ENCODE measurements around the gene TGIF2.
A peak's percentile ranks its signal among the peaks of the same experiment; 100 is the strongest.

The TGIF2 gene

DNA sequence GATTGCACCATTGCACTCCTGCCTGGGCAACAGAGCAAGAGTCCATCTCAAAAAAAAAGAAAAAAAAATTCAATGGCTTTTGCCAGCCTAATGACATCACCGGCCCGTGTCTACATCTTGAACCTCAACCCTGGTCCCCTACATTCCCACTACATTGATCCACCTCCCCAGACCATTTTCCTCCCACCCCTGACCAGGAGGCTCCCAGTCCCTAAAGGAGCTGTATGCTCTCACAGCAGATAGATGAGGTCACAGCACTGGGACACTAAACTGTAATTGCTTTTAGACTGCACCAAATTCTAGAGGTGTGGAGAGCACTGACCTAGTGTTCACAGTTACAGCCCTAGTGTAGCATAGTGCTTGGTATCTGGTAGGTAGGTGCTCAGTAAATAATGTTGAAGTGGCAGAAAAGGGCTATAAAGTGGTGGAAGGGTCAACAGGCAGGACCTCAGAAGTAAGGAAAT is 10.7 kb downstream of the TGIF2 start (continued):
- TF ChIP-seq, protein P1, sequence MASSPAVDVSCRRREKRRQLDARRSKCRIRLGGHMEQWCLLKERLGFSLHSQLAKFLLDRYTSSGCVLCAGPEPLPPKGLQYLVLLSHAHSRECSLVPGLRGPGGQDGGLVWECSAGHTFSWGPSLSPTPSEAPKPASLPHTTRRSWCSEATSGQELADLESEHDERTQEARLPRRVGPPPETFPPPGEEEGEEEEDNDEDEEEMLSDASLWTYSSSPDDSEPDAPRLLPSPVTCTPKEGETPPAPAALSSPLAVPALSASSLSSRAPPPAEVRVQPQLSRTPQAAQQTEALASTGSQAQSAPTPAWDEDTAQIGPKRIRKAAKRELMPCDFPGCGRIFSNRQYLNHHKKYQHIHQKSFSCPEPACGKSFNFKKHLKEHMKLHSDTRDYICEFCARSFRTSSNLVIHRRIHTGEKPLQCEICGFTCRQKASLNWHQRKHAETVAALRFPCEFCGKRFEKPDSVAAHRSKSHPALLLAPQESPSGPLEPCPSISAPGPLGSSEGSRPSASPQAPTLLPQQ (tag by site-specific recombination; IDR thresholded peaks at IDR 0.05) = no peak
- TF ChIP-seq ZBTB48 (tag by site-specific recombination; IDR thresholded peaks at IDR 0.05) (peak; percentile 91), ZNF174 (tag by site-specific recombination; IDR thresholded peaks at IDR 0.05) (no peak), HOXA7 (CRISPR knock-in tag; IDR thresholded peaks at IDR 0.05; ENCODE audit: borderline replicate concordance) (no peak), ZNF132 (tag by site-specific recombination; IDR thresholded peaks at IDR 0.05; ENCODE audit: borderline replicate concordance) (no peak), ZNF544 (tag by site-specific recombination; IDR thresholded peaks at IDR 0.05) (no peak), BCL11A (tag by site-specific recombination; IDR thresholded peaks at IDR 0.05; ENCODE audit: low read depth) (no peak), WT1 (tag by site-specific recombination; IDR thresholded peaks at IDR 0.05) (0 out of 2 replicates have a peak, but pooled peaks have one; percentile 32), ZNF2 (tag by site-specific recombination; IDR thresholded peaks at IDR 0.05) (no peak), ZIC2 (tag by site-specific recombination; IDR thresholded peaks at IDR 0.05) (no peak), ZXDB (tag by site-specific recombination; IDR thresholded peaks at IDR 0.05) (no peak), KLF1 (tag by site-specific recombination; IDR thresholded peaks at IDR 0.05) (no peak), ZNF571 (tag by site-specific recombination; IDR thresholded peaks at IDR 0.05) (no peak), ZNF211 (tag by site-specific recombination; IDR thresholded peaks at IDR 0.05; ENCODE audit: low read depth) (no peak), ZSCAN23 (tag by site-specific recombination; IDR thresholded peaks at IDR 0.05) (no peak), ZNF155 (tag by site-specific recombination; IDR thresholded peaks at IDR 0.05) (no peak), ZNF423 (tag by site-specific recombination; IDR thresholded peaks at IDR 0.05) (no peak)
- TF ChIP-seq, protein P2, sequence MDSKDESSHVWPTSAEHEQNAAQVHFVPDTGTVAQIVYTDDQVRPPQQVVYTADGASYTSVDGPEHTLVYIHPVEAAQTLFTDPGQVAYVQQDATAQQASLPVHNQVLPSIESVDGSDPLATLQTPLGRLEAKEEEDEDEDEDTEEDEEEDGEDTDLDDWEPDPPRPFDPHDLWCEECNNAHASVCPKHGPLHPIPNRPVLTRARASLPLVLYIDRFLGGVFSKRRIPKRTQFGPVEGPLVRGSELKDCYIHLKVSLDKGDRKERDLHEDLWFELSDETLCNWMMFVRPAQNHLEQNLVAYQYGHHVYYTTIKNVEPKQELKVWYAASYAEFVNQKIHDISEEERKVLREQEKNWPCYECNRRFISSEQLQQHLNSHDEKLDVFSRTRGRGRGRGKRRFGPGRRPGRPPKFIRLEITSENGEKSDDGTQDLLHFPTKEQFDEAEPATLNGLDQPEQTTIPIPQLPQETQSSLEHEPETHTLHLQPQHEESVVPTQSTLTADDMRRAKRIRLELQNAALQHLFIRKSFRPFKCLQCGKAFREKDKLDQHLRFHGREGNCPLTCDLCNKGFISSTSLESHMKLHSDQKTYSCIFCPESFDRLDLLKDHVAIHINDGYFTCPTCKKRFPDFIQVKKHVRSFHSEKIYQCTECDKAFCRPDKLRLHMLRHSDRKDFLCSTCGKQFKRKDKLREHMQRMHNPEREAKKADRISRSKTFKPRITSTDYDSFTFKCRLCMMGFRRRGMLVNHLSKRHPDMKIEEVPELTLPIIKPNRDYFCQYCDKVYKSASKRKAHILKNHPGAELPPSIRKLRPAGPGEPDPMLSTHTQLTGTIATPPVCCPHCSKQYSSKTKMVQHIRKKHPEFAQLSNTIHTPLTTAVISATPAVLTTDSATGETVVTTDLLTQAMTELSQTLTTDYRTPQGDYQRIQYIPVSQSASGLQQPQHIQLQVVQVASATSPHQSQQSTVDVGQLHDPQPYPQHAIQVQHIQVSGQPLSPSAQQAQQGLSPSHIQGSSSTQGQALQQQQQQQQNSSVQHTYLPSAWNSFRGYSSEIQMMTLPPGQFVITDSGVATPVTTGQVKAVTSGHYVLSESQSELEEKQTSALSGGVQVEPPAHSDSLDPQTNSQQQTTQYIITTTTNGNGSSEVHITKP (tag by site-specific recombination; IDR thresholded peaks at IDR 0.05) = peak; percentile 89
- TF ChIP-seq, protein P3, sequence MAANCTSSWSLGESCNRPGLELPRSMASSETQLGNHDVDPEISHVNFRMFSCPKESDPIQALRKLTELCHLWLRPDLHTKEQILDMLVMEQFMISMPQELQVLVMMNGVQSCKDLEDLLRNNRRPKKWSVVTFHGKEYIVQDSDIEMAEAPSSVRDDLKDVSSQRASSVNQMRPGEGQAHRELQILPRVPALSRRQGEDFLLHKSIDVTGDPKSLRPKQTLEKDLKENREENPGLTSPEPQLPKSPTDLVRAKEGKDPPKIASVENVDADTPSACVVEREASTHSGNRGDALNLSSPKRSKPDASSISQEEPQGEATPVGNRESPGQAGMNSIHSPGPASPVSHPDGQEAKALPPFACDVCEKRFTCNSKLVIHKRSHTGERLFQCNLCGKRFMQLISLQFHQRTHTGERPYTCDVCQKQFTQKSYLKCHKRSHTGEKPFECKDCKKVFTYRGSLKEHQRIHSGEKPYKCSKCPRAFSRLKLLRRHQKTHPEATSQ (tag by site-specific recombination; IDR thresholded peaks at IDR 0.05) = no peak
- TF ChIP-seq, protein P4, sequence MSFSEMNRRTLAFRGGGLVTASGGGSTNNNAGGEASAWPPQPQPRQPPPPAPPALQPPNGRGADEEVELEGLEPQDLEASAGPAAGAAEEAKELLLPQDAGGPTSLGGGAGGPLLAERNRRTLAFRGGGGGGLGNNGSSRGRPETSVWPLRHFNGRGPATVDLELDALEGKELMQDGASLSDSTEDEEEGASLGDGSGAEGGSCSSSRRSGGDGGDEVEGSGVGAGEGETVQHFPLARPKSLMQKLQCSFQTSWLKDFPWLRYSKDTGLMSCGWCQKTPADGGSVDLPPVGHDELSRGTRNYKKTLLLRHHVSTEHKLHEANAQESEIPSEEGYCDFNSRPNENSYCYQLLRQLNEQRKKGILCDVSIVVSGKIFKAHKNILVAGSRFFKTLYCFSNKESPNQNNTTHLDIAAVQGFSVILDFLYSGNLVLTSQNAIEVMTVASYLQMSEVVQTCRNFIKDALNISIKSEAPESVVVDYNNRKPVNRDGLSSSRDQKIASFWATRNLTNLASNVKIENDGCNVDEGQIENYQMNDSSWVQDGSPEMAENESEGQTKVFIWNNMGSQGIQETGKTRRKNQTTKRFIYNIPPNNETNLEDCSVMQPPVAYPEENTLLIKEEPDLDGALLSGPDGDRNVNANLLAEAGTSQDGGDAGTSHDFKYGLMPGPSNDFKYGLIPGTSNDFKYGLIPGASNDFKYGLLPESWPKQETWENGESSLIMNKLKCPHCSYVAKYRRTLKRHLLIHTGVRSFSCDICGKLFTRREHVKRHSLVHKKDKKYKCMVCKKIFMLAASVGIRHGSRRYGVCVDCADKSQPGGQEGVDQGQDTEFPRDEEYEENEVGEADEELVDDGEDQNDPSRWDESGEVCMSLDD (tag by site-specific recombination; IDR thresholded peaks at IDR 0.05) = no peak
- TF ChIP-seq, protein P5, sequence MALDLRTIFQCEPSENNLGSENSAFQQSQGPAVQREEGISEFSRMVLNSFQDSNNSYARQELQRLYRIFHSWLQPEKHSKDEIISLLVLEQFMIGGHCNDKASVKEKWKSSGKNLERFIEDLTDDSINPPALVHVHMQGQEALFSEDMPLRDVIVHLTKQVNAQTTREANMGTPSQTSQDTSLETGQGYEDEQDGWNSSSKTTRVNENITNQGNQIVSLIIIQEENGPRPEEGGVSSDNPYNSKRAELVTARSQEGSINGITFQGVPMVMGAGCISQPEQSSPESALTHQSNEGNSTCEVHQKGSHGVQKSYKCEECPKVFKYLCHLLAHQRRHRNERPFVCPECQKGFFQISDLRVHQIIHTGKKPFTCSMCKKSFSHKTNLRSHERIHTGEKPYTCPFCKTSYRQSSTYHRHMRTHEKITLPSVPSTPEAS (tag by site-specific recombination; IDR thresholded peaks at IDR 0.05) = no peak
- TF ChIP-seq, protein P6, sequence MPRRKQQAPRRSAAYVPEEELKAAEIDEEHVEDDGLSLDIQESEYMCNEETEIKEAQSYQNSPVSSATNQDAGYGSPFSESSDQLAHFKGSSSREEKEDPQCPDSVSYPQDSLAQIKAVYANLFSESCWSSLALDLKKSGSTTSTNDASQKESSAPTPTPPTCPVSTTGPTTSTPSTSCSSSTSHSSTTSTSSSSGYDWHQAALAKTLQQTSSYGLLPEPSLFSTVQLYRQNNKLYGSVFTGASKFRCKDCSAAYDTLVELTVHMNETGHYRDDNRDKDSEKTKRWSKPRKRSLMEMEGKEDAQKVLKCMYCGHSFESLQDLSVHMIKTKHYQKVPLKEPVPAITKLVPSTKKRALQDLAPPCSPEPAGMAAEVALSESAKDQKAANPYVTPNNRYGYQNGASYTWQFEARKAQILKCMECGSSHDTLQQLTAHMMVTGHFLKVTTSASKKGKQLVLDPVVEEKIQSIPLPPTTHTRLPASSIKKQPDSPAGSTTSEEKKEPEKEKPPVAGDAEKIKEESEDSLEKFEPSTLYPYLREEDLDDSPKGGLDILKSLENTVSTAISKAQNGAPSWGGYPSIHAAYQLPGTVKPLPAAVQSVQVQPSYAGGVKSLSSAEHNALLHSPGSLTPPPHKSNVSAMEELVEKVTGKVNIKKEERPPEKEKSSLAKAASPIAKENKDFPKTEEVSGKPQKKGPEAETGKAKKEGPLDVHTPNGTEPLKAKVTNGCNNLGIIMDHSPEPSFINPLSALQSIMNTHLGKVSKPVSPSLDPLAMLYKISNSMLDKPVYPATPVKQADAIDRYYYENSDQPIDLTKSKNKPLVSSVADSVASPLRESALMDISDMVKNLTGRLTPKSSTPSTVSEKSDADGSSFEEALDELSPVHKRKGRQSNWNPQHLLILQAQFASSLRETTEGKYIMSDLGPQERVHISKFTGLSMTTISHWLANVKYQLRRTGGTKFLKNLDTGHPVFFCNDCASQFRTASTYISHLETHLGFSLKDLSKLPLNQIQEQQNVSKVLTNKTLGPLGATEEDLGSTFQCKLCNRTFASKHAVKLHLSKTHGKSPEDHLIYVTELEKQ (tag by site-specific recombination; IDR thresholded peaks at IDR 0.05; ENCODE audit: borderline replicate concordance) = no peak
- TF ChIP-seq, protein P7, sequence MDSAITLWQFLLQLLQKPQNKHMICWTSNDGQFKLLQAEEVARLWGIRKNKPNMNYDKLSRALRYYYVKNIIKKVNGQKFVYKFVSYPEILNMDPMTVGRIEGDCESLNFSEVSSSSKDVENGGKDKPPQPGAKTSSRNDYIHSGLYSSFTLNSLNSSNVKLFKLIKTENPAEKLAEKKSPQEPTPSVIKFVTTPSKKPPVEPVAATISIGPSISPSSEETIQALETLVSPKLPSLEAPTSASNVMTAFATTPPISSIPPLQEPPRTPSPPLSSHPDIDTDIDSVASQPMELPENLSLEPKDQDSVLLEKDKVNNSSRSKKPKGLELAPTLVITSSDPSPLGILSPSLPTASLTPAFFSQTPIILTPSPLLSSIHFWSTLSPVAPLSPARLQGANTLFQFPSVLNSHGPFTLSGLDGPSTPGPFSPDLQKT (IDR thresholded peaks at IDR 0.05; ENCODE audit: borderline replicate concordance, low read depth, low read length) = no peak
- TF ChIP-seq, protein P8, sequence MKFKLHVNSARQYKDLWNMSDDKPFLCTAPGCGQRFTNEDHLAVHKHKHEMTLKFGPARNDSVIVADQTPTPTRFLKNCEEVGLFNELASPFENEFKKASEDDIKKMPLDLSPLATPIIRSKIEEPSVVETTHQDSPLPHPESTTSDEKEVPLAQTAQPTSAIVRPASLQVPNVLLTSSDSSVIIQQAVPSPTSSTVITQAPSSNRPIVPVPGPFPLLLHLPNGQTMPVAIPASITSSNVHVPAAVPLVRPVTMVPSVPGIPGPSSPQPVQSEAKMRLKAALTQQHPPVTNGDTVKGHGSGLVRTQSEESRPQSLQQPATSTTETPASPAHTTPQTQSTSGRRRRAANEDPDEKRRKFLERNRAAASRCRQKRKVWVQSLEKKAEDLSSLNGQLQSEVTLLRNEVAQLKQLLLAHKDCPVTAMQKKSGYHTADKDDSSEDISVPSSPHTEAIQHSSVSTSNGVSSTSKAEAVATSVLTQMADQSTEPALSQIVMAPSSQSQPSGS (tag by site-specific recombination; IDR thresholded peaks at IDR 0.05; ENCODE audit: low read depth) = peak; percentile 81
